Fibroblast of the aortic adventitia (primary cell): ENCODE results near the gene METTL22. TPM values are rescaled to one million over a fixed set of nuclear protein-coding genes. Genes with fewer than 3 reads are reported as not detected.
"Not testable (repeated sequence)": the region's sequence is repeated elsewhere in the genome, so short reads cannot be mapped to it uniquely, and the experiment has no call there.

Source experiments
- DNase-seq: peaks from one replicate; pipeline ENCODE4 v3.0.0-alpha.2; 2010; ENCODE audit warnings: low read depth
- H3K4me3 ChIP-seq: 2 replicates; pipeline ENCODE4 v1.5.1; 2011; ENCODE audit warnings: low read depth, mild to moderate bottlenecking, control low read depth, low read length, moderate library complexity
- CTCF ChIP-seq: IDR thresholded peaks from 2 replicates; pipeline ENCODE4 v1.5.1; 2011; ENCODE audit warnings: mild to moderate bottlenecking, low read length, control low read depth, inconsistent platforms; ENCODE audit not compliant: insufficient read depth
- total RNA-seq: library from RNA; depleted of rRNA; stranded (reverse); fragments of >200 nt; gene quantifications from 2 replicates; pipeline ENCODE4 v1.2.3, GENCODE V29; 2012; ENCODE audit warnings: low replicate concordance

METTL22 gene
- total RNA-seq, 1 donor: 21.7 TPM

DNA sequence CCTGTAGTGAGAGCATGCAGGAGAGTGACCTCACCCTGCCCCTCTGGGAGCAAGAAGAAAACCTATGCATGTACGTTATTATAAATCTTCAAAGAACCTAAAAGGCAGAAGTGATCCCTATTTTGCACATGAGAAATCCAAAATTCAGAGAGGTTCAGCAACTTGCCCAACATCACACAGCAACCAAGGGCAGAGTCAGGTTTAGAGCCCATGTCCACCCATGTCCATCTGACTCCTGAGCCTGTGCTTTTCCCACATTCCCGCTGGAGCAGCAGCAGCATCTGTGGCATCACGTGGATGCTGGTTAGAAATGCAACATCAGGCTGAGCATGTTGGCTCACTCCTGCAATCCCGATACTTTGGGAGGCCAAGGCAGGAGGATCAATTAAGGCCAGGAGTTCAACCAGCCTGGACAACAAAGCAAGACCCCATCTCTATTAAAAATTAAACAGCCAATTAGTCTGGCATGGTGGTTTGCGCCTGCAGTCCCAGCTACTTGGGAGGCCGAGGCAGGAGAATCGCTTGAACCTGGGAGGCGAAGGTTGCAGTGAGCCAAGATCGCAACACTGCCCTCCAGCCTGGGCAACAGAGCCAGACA, 26.3 kb downstream of the METTL22 start:
- no peak overlapping the region for H3K4me3 ChIP-seq
- DNase-seq: no peak
- TF ChIP-seq CTCF: no peak

DNA sequence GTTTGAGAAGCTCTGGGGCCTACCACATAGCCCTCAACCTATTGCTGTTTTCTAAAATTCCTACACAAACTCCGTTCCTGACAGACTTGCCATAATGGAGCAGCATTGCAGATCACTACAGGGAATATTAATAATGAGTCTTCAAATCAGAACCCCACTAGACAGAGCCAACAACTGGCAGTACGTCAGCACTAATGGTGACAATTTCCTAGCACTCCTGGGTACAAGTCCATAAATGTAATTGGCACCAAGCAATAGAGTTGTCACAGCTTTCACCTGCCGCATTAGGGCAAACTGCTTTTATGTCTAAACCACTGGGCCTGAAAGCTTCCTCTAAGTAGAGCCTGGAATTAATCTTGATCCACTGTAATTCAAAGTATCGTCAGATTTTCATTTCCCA, 27.4 kb downstream of the METTL22 start:
- TF ChIP-seq CTCF: no peak
- no peak for DNase-seq
- H3K4me3 ChIP-seq: no peak overlapping the region

- no peak for DNase-seq
- TF ChIP-seq CTCF: no peak
- H3K4me3 ChIP-seq: no peak overlapping the region
These were observed 28.5 kb downstream of the METTL22 start for GRCh38 chr16:8649829-8650554.

- peak; percentile 18 for DNase-seq
- peak; percentile 59 for TF ChIP-seq CTCF
These were observed 30.5 kb downstream of the METTL22 start for GRCh38 chr16:8651958-8652357.

DNA sequence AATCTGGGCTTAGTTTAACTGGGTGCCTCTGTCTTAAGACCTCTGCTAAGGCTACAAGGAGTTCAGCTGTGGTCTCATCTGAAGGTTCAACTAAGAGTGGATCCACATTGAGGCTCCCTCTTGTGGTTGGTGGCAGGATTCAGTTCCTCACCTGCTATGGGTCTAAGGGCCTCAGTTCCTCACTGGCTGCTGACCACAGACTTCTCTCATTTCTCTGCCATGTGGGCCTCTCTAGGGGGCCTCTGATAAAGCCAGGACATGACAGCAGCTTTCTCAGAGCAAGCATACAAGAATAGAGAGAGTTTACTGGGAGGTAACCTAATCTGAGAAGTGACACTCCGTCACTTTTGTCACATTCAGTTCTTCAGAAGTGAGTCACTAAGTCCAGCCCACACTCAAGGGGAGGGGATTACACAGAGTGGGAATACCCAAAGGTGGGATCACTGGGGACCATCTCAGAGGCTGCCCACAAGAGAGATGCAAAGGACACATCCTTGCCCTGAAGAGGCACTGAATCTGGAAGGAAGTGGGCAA, 33.8 kb downstream of the METTL22 start:
- DNase-seq: peak; percentile 39
- H3K4me3 ChIP-seq: no peak overlapping the region
- peak; percentile 53 for TF ChIP-seq CTCF

More at GRCh38 chr16:8651958-8652357, 30.5 kb downstream of the METTL22 start:
- H3K4me3 ChIP-seq: not testable (repeated sequence)

- H3K4me3 ChIP-seq: no peak overlapping the region
- no peak for DNase-seq
- no peak for TF ChIP-seq CTCF
These were observed 34.9 kb downstream of the METTL22 start for GRCh38 chr16:8656376-8656775.
